Measurements from ENCODE around the gene FXYD7.

The FXYD7 gene

DNA sequence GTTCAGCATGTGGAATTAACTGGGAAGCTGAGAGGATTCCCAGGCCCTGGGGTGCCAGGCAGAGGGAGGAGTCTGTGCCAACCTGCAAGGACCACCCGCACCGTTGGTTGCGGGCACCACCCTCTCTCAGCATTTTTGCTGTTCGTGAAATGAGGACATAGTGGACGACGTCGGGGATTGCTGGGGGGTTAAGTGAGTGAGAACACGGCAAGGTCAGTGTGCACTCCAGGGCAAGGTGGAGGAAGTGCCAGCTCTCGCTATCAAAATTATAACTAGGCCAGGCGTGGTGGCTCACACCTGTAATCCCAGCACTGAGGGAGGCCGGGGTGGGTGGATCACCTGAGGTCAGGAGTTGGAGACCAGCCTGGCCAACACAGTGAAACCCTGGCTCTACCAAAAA lies 25.3 kb upstream of the FXYD7 start:
- no peak for FAIRE-seq
- no peak for TF ChIP-seq CTCF (IDR thresholded peaks at IDR 0.05; ENCODE audit: insufficient read depth, missing control alignments)
- no peak for DNase-seq (ENCODE audit: insufficient read length, low spot score)

- TF ChIP-seq CTCF (IDR thresholded peaks at IDR 0.05; ENCODE audit: insufficient read depth, missing control alignments), result no peak
- no peak for FAIRE-seq
- no peak for DNase-seq (ENCODE audit: insufficient read length, low spot score)
Observed at GRCh38 chr19:35118268-35119020, 24.6 kb upstream of the FXYD7 start.

DNA sequence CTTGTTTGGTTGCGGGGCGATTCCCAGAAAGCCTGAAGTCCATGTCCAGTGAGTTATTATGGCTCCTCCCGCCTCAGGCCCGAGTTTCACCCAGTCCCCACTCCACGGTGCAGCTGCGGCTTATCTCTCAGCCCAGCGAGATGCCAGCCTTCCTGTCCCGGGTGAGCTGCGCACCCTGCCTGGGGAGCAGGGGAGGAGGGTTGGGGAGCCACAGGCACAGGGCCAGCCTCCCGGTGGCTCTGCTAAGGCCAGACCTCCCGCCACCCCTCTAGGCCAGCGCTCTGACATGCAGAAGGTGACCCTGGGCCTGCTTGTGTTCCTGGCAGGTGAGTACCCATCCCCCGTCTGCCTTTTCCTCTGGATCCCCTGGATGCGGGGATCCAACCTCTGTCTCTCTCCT lies 24.0 kb upstream of the FXYD7 start:
- DNase-seq (ENCODE audit: insufficient read length, low spot score) (no peak), FAIRE-seq (no peak)
- TF ChIP-seq CTCF (IDR thresholded peaks at IDR 0.05; ENCODE audit: insufficient read depth, missing control alignments), result no peak

DNA sequence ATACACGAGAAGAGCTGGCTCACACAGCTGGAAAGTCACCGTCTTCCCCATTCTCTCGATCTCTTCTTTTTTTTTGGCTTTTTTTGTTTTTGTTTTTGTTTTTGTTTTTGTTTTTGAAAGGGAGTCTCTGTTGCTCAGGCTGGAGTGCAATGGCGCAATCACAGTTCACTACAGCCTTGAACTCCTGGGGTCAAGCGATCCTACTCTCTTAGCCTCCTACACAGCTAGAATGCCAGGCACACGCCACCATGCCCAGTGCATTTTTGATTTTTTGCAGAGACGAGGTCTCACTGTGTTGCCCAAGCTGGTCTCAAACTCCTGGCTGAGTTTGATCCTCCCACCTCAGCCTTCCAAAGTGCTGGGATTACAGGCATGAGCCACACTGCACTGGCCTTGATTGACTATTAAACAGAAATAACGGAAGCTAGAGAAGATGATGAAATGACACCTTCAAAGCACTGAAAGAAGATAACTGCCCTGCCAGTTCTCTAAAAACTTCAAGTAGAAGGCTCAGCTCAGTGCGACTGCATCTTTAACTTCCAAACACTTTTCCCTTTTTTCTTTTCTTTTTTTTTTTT lies 23.4 kb upstream of the FXYD7 start:
- FAIRE-seq (no peak), DNase-seq (ENCODE audit: insufficient read length, low spot score) (no peak)
- TF ChIP-seq CTCF (IDR thresholded peaks at IDR 0.05; ENCODE audit: insufficient read depth, missing control alignments), result no peak

DNA sequence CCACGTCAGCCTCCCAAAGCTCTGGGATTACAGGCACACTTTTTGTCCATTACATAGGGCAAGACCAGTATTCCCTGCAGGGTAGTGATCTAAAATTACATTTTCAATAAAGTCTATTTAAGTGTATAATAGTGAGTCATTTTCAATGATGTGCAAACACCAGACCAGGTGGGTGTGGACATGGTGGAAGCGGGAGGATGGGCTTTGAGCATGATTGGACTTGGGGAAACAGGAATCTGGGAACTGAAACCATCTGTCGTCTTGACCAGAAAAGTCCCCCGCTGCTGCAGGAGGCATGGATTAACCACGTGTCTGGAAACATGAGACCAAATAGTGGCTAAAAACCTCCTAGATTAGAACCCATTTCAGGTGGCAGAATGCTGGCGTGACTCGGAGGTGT lies 22.6 kb upstream of the FXYD7 start:
- no peak for TF ChIP-seq CTCF (IDR thresholded peaks at IDR 0.05; ENCODE audit: insufficient read depth, missing control alignments)
- FAIRE-seq (no peak), DNase-seq (ENCODE audit: insufficient read length, low spot score) (no peak)

- FAIRE-seq (no peak), DNase-seq (ENCODE audit: insufficient read length, low spot score) (no peak)
- TF ChIP-seq CTCF (IDR thresholded peaks at IDR 0.05; ENCODE audit: insufficient read depth, missing control alignments), result no peak
Observed at GRCh38 chr19:35120898-35121297, 22.2 kb upstream of the FXYD7 start.

All from D721Med (cell line).